Hypothalamus (tissue), 51 donors: ENCODE results near the gene RPRD2.
"Not testable (repeated sequence)": the region's sequence is repeated elsewhere in the genome, so short reads cannot be mapped to it uniquely, and the experiment has no call there.

ENCODE experiments used
- DNase-seq, 51 donors: peaks; one replicate each; lab custom pipeline; 2025; lab: John Stamatoyannopoulos, UW

Gene RPRD2

GRCh38 chr1:150387200-150387599 is 23.3 kb downstream of the RPRD2 start:
- no peak for DNase-seq

- DNase-seq = no peak
These were observed 24.3 kb downstream of the RPRD2 start for GRCh38 chr1:150388241-150388640.

DNA sequence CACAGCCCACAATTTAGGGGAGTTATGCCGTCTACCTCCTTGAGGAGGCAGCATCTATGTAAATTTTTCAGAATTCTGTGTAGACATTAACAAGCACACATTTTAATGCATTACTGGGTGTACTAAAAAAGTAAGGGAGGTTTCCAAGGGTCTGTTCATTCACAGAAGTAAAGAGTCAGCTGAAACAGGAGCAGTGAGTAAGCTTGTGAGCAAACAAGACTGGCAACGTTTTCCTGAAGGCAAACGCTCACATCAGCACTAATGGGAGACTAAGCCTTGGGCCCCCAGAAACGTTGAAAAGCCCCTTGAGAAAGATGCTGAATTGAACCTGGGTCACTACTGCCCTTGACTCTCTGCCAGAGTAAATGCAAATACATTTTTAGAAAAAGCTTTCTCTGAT is 25.7 kb downstream of the RPRD2 start:
- no peak for DNase-seq

- DNase-seq = no peak
These were observed 28.7 kb downstream of the RPRD2 start for GRCh38 chr1:150392627-150393026.

- DNase-seq = not testable (repeated sequence)
These were observed 31.2 kb downstream of the RPRD2 start for GRCh38 chr1:150395115-150395514.

- no peak for DNase-seq
These were observed 33.6 kb downstream of the RPRD2 start for GRCh38 chr1:150397392-150398032.

- no peak for DNase-seq
These were observed 40.5 kb downstream of the RPRD2 start for GRCh38 chr1:150404465-150404864.

DNA sequence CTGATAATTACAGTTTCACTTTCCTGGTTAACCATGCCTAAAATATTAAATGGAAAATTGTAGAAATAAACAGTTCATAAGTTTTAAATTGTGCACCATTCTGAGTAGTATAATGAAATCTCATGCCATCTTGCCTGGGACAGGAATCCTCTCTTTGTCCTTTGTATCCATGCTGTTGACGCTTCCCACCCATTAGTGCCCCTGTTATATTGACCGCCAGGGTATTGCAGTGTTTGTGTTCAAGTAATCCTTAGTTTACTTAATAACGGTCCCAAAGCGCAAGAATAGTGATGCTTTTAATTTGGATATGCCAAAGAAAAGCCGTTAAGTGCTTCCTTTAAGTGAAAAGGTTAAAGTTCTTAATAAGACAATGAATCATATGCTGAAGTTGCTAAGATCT is 41.7 kb downstream of the RPRD2 start:
- no peak for DNase-seq

GRCh38 chr1:150406483-150406882 is 42.5 kb downstream of the RPRD2 start:
- DNase-seq = no peak

GRCh38 chr1:150407330-150407729 is 43.4 kb downstream of the RPRD2 start:
- DNase-seq = no peak

DNA sequence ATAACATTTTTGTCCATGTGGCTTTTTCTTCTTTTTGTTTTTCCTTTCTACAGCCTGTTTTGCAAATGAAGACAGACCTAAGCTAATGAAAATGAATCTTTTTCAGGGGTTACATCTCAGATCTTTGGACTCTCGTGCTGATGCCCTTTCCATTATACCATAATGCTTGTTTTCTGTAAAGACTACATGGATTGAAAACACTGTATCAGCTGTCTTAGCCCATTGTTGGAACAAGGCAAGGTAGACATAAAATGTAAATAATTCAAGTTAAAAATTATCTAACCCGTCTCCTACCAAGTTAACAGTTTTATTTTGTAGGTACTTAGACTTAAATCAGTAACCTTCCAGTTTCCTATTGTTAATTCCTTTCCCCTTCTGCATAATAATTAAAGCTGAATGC is 44.9 kb downstream of the RPRD2 start:
- DNase-seq = no peak

DNA sequence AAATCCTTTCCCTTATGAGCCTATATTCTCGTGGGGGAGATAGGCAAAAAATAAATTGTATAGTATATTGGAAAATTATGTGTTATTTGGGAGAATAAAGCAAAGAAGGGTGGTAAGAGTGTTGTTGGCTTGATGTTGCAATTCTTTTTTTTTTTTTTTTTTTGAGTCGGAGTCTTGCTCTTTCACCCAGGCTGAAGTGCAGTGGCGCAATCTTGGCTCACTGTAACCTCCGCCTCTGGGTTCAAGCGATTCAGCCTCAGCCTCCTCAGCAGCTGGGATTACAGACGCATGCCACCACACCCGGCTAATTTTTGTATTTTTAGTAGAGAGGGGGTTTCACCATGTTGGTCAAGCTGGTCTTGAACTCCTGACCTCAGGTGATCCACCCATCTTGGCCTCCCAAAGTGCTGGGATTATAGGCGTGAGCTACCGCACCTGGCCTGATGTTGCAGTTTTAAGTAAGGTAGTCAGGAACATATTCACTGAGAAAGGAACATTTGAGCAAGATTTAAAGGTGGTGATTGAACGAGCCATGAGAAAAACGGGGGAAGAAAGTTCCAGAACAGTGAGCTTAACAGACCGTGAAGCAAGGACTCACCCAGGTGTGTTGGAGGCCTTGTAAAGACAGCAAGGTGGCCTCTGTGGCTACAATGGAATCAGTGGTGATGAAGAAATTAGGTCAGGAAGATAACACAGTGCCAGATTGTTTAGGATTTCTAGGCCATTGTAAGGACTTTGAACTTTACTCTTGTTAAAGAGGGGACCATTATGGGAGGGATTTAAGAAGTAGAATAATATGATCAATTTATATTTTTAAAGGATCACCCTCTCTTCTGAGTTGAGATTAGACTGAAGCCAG is 45.8 kb downstream of the RPRD2 start:
- no peak for DNase-seq

GRCh38 chr1:150410582-150411101 is 46.7 kb downstream of the RPRD2 start:
- DNase-seq = peak in 5 of 51 donors; percentile 3 to 36 (median 16)

GRCh38 chr1:150414592-150414991 is 50.6 kb downstream of the RPRD2 start:
- DNase-seq = no peak

- DNase-seq = no peak
These were observed 51.9 kb downstream of the RPRD2 start for GRCh38 chr1:150415800-150416199.

DNA sequence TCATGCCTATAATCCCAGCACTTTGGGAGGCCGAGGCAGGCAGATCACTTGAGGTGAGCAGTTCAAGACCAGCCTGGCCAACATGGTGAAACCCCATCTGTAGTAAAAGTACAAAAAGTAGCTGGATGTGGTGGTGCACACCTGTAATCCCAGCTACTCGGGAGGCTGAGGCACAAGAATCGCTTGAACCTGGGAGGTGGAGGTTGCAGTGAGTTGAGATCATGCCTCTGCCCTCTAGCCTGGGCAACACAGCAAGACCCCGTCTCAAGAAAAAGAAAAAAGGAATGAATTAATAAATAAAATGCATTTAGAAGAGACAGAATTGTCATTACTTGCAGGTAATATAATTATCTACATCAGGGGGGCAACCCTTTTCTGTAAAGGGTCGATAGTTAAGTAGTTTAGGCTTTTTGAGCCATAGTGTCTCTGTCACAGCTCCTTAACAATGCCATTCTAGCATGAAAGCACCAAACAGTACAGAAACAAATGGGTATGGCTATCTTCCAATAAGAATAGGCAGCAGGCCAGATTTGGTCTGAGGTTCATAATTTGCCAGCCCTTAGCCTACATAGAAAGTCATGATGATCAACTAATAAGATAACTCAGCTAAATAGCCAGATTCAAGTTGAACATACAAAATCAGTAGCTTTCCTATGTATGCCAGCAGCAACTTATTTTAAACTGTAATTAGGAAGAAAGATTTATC is 56.8 kb downstream of the RPRD2 start:
- peak in 3 of 51 donors; percentile 5 to 30 (median 21) for DNase-seq

- no peak for DNase-seq
These were observed 58.6 kb downstream of the RPRD2 start for GRCh38 chr1:150422541-150422940.

GRCh38 chr1:150429805-150430204 is 65.9 kb downstream of the RPRD2 start:
- no peak for DNase-seq

GRCh38 chr1:150441121-150441520 is 77.2 kb downstream of the RPRD2 start:
- DNase-seq = no peak

DNA sequence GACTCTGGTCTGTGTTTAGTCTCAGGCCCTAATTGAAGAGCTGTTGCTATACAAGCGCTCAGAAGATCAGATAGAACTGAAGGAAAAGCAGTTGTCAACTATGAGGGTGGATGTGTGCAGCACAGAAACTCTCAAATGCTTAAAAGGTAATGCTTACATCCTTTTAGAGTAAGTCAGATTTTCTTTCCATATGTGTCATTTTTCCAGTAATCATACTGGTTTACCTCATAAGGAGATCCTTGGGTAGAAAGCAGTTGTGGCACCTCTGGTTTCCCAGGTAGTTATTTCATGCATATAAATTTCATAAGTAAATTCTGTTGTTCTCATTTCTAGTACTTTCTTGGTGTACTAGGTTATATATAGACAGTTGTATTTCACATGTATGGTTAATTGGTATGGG is 80.3 kb downstream of the RPRD2 start:
- DNase-seq = no peak

DNA sequence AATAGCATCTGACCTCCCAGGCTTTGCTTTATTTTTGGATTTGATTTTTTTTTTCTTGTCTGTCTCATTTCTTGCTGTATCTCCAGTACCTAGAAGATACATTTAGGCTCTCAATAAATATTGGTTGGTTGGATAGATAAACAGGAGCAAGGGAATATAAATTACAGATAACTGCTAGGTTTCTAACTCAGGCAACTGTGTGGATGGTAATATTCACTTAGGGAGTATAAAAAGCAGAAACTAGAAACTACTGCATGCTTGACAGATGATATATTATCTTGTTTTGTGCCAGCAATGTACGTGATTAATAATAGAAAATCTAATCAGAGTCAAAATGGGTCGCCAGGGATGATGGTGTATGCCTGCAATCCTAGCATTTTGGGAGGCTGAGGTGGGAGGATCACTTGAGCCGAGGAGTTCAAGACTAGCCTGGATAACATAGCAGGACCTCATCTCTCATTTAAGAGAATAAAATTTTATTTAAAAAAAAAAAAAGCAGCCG is 92.2 kb downstream of the RPRD2 start:
- no peak for DNase-seq
